Astrocyte (in vitro differentiated cells and primary cell): ENCODE data around the gene SLC25A26.

Experiments
- CTCF ChIP-seq: IDR thresholded peaks from 2 replicates; pipeline ENCODE4 v1.5.1; 2011; ENCODE audit warnings: low read depth, mild to moderate bottlenecking, inconsistent platforms, low read length, moderate library complexity; ENCODE audit not compliant: insufficient read depth
- EZH2 ChIP-seq: IDR thresholded peaks from 2 replicates; pipeline ENCODE4 v1.6.1; 2012; ENCODE audit warnings: mild to moderate bottlenecking, low read length, inconsistent platforms; ENCODE audit not compliant: insufficient read depth

GRCh38 chr3:66302288-66302687 is 81.5 kb downstream of the SLC25A26 start:
- no peak for TF ChIP-seq CTCF
- no peak for TF ChIP-seq EZH2
